IMR-90 (cell line): ENCODE data around the gene HCFC1. TPM values are rescaled to one million over a fixed set of nuclear protein-coding genes. Genes with fewer than 3 reads are reported as not detected.

Experiments used
- ATAC-seq: fragments of 200-7000 bp; cut with Tn5 transposase; 2 replicates; pipeline ENCODE4 v1.9.1; 2020; ENCODE audit warnings: low read depth, mild to moderate bottlenecking, moderate library complexity
- BruUV-seq: library from RNA; stranded (reverse); fragments of 400-500 nt; replicated peaks from 2 replicates; lab custom pipeline; 2021; lab: Mats Ljungman, UMichigan
- CTCF ChIA-PET: fragments of 300-600 bp; formaldehyde crosslinking; extraction: SDS; loops from one replicate; lab custom pipeline; 2021; ENCODE audit warnings: antibody characterized with exemption; lab: Yijun Ruan, JAX
- POLR2A ChIA-PET: fragments of 300-600 bp; sonication (Branson Sonifier 250); formaldehyde crosslinking; loops from one replicate; lab custom pipeline; 2022; ENCODE audit warnings: antibody characterized with exemption; ENCODE audit not compliant: unreplicated experiment; lab: Charles Lee
- DNase-seq: peaks from one replicate; pipeline ENCODE4 v3.0.0; 2013
- H2AFZ ChIP-seq: replicated peaks from 2 replicates; pipeline ENCODE3; 2013; ENCODE audit warnings: low read length, mild to moderate bottlenecking; ENCODE audit not compliant: poor library complexity
- H2AK5ac ChIP-seq: 2 replicates; pipeline ENCODE4 v1.6.1; 2013; ENCODE audit warnings: low read depth, low read length, inconsistent platforms
- H2AK9ac ChIP-seq: replicated peaks from 2 replicates; pipeline ENCODE3; 2013; ENCODE audit warnings: mild to moderate bottlenecking, low read depth, low read length, moderate library complexity; ENCODE audit not compliant: poor library complexity
- H2BK120ac ChIP-seq: 2 replicates; pipeline ENCODE4 v1.6.1; 2013; ENCODE audit warnings: low read depth, low read length, inconsistent platforms
- H2BK15ac ChIP-seq: 3 replicates; pipeline ENCODE4 v1.6.1; 2013; ENCODE audit warnings: low read depth, low read length, inconsistent platforms
- H2BK20ac ChIP-seq: 2 replicates; pipeline ENCODE4 v1.6.1; 2013; ENCODE audit warnings: low read depth, mild to moderate bottlenecking, inconsistent platforms, low read length, moderate library complexity
- H2BK5ac ChIP-seq: 2 replicates; pipeline ENCODE4 v1.6.1; 2013; ENCODE audit warnings: mild to moderate bottlenecking, low read depth, low read length, inconsistent platforms; ENCODE audit not compliant: poor library complexity, severe bottlenecking
- H3K14ac ChIP-seq: replicated peaks from 2 replicates; pipeline ENCODE4 v1.6.1; 2013; ENCODE audit warnings: low read depth, low read length, inconsistent platforms
- H3K18ac ChIP-seq: 2 replicates; pipeline ENCODE4 v1.6.1; 2013; ENCODE audit warnings: low read depth, low read length, control low read depth
- H3K23ac ChIP-seq: 2 replicates; pipeline ENCODE4 v1.6.1; 2013; ENCODE audit warnings: low read depth, low read length, inconsistent platforms
- H3K27ac ChIP-seq: 2 replicates; pipeline ENCODE4 v1.5.1; 2013; ENCODE audit warnings: mild to moderate bottlenecking, control low read depth, low read length; ENCODE audit not compliant: insufficient read depth
- H3K27me3 ChIP-seq: 2 replicates; pipeline ENCODE4 v1.6.1; 2013; ENCODE audit warnings: low read length; ENCODE audit not compliant: control insufficient read depth, insufficient read depth
- H3K36me3 ChIP-seq: 2 replicates; pipeline ENCODE4 v1.6.1; 2013; ENCODE audit warnings: low read length, mixed read lengths; ENCODE audit not compliant: control insufficient read depth, insufficient read depth
- H3K4ac ChIP-seq: 2 replicates; pipeline ENCODE4 v1.6.1; 2013; ENCODE audit warnings: low read depth, low read length, inconsistent platforms
- H3K4me1 ChIP-seq: 2 replicates; pipeline ENCODE4 v1.6.1; 2013; ENCODE audit warnings: low read length, mixed read lengths; ENCODE audit not compliant: control insufficient read depth, insufficient read depth
- H3K4me2 ChIP-seq: 2 replicates; pipeline ENCODE4 v1.6.1; 2013; ENCODE audit warnings: low read depth, mild to moderate bottlenecking, control low read depth, low read length, moderate library complexity
- H3K4me3 ChIP-seq: 2 replicates; pipeline ENCODE4 v1.5.1; 2013; ENCODE audit warnings: low read depth, mild to moderate bottlenecking, control low read depth, low read length, moderate library complexity; ENCODE audit not compliant: insufficient read depth
- H3K56ac ChIP-seq: 2 replicates; pipeline ENCODE4 v1.6.1; 2013; ENCODE audit warnings: low read length, inconsistent platforms; ENCODE audit not compliant: insufficient read depth; ENCODE audit errors: extremely low read depth
- H3K79me1 ChIP-seq, 2 experiments: 2 replicates each; pipeline ENCODE4 v1.6.1; 2013; ENCODE audit warnings: low read length in 2 of 2, inconsistent platforms in 1 of 2, low read depth in 1 of 2
- H3K9ac ChIP-seq: 2 replicates; pipeline ENCODE4 v1.6.1; 2013; ENCODE audit warnings: low read depth, low read length, control low read depth
- H3K9me1 ChIP-seq: 2 replicates; pipeline ENCODE4 v1.6.1; 2013; ENCODE audit warnings: low read length, inconsistent platforms; ENCODE audit not compliant: insufficient read depth
- H3K9me3 ChIP-seq: 2 replicates; pipeline ENCODE4 v1.6.1; 2013; ENCODE audit warnings: low read length; ENCODE audit not compliant: control insufficient read depth, insufficient read depth
- H4K20me1 ChIP-seq: 2 replicates; pipeline ENCODE4 v1.6.1; 2013; ENCODE audit warnings: low read length, inconsistent platforms; ENCODE audit not compliant: insufficient read depth
- H4K5ac ChIP-seq: 2 replicates; pipeline ENCODE4 v1.6.1; 2013; ENCODE audit warnings: mild to moderate bottlenecking, low read depth, low read length, control low read depth
- H4K8ac ChIP-seq, 2 experiments: 2 replicates each; pipeline ENCODE4 v1.6.1; 2013; ENCODE audit warnings: low read depth in 2 of 2, low read length in 2 of 2, control low read depth in 1 of 2, inconsistent platforms in 1 of 2
- H4K91ac ChIP-seq: 2 replicates; pipeline ENCODE4 v1.6.1; 2013; ENCODE audit warnings: low read depth, low read length, inconsistent platforms; ENCODE audit not compliant: insufficient read depth
- BHLHE40 ChIP-seq: fragments of 150-350 bp; IDR thresholded peaks from 2 replicates; pipeline ENCODE4 v1.6.1; 2016; ENCODE audit warnings: mild to moderate bottlenecking, low read depth, low read length
- CEBPB ChIP-seq: IDR thresholded peaks from 2 replicates; pipeline ENCODE4 v1.6.1; 2012; ENCODE audit warnings: low read depth, low read length, improper control_type of control experiment
- CHD1 ChIP-seq: IDR thresholded peaks from 2 replicates; pipeline ENCODE4 v1.6.1; 2012; ENCODE audit warnings: low read depth, low read length, improper control_type of control experiment
- FOS ChIP-seq: fragments of 150-350 bp; IDR thresholded peaks from 2 replicates; pipeline ENCODE4 v1.6.1; 2016; ENCODE audit warnings: low read depth, low read length
- MAFK ChIP-seq: IDR thresholded peaks from 2 replicates; pipeline ENCODE4 v1.6.1; 2012; ENCODE audit warnings: low read depth, low read length, improper control_type of control experiment
- MAZ ChIP-seq: IDR thresholded peaks from 2 replicates; pipeline ENCODE4 v1.6.1; 2012; ENCODE audit warnings: low read depth, mild to moderate bottlenecking, low read length, improper control_type of control experiment, moderate library complexity, borderline replicate concordance
- MXI1 ChIP-seq: IDR thresholded peaks from 2 replicates; pipeline ENCODE4 v1.6.1; 2012; ENCODE audit warnings: low read depth, mild to moderate bottlenecking, low read length, moderate library complexity, borderline replicate concordance
- NFE2L2 ChIP-seq: fragments of 150-350 bp; IDR thresholded peaks from 2 replicates; pipeline ENCODE4 v1.6.1; 2016; ENCODE audit warnings: low read depth, mild to moderate bottlenecking, low read length
- POLR2A ChIP-seq: IDR thresholded peaks from 2 replicates; pipeline ENCODE4 v1.6.1; 2012; ENCODE audit warnings: mild to moderate bottlenecking, low read depth, low read length
- RAD21 ChIP-seq: IDR thresholded peaks from 2 replicates; pipeline ENCODE4 v1.6.1; 2012; ENCODE audit warnings: low read length, improper control_type of control experiment
- RCOR1 ChIP-seq: IDR thresholded peaks from 2 replicates; pipeline ENCODE4 v1.6.1; 2012; ENCODE audit warnings: mild to moderate bottlenecking, low read length, improper control_type of control experiment; ENCODE audit not compliant: insufficient replicate concordance
- RFX5 ChIP-seq: IDR thresholded peaks from 2 replicates; pipeline ENCODE4 v1.8.0; 2012; ENCODE audit warnings: low read depth, mild to moderate bottlenecking, low read length, moderate library complexity
- SMC3 ChIP-seq: fragments of 150-350 bp; IDR thresholded peaks from 2 replicates; pipeline ENCODE4 v1.6.1; 2016; ENCODE audit warnings: low read depth, mild to moderate bottlenecking, antibody characterized with exemption, low read length, moderate library complexity
- whole genome bisulfite sequencing, 2 experiments: methylation state at CpG; one replicate each; pipeline versions ENCODE4 v1.1.5 to v1.1.7; 2013; ENCODE audit warnings: missing lambda C conversion rate in 2 of 2; ENCODE audit not compliant: insufficient read length in 1 of 2; ENCODE audit errors: extremely low coverage in 2 of 2; 5-methylcytosine and 5-hydroxymethylcytosine counted together
- dilution Hi-C: fragments of 300-500 bp; cut with HindIII; formaldehyde crosslinking; loops from one replicate; pipeline ENCODE4 v1.14.3; 2018; ENCODE audit warnings: low sequenced_read_pairs; ENCODE audit not compliant: unreplicated experiment
- in situ Hi-C: fragments of 300-500 bp; cut with MboI; formaldehyde crosslinking; loops from 3 replicates; pipeline ENCODE4 v1.14.3; 2019; ENCODE audit warnings: low sequenced_read_pairs, inconsistent platforms, mixed read lengths
- intact Hi-C: fragments of 100-400 bp; cut with micrococcal nuclease; formaldehyde crosslinking; loops from 2 replicates; pipeline ENCODE4 v1.10.0; 2022
- polyA plus RNA-seq, 3 experiments: library from polyadenylated mRNA; depleted of rRNA; stranded (reverse); fragments of >200 nt; gene quantifications; 2 replicates each; pipeline ENCODE4 v1.2.3, GENCODE V29; 2012; ENCODE audit warnings: low replicate concordance in 1 of 3
- total RNA-seq: library from RNA; depleted of rRNA; stranded (reverse); fragments of >200 nt; gene quantifications from 2 replicates; pipeline ENCODE4 v1.2.3, GENCODE V29; 2012
- TF ChIP-seq, protein P1 (sequence below): fragments of 150-350 bp; IDR thresholded peaks from 2 replicates; pipeline ENCODE4 v1.6.1; 2017; ENCODE audit warnings: mild to moderate bottlenecking, antibody characterized with exemption, low read length, low read depth
- TF ChIP-seq, protein P2 (sequence below): conservative IDR thresholded peaks from 2 replicates; pipeline ENCODE4 v1.5.1; 2012; ENCODE audit warnings: mild to moderate bottlenecking, low read depth, low read length, improper control_type of control experiment
- TF ChIP-seq, protein P3 (sequence below): fragments of 150-350 bp; IDR thresholded peaks from 2 replicates; pipeline ENCODE4 v1.6.1; 2016; ENCODE audit warnings: low read depth, mild to moderate bottlenecking, low read length, moderate library complexity, borderline replicate concordance

HCFC1 gene
- total and polyA plus RNA-seq, 2 of the 4 experiments (the other 2 are of a cell fraction) = 3.2 to 17.6 TPM

DNA sequence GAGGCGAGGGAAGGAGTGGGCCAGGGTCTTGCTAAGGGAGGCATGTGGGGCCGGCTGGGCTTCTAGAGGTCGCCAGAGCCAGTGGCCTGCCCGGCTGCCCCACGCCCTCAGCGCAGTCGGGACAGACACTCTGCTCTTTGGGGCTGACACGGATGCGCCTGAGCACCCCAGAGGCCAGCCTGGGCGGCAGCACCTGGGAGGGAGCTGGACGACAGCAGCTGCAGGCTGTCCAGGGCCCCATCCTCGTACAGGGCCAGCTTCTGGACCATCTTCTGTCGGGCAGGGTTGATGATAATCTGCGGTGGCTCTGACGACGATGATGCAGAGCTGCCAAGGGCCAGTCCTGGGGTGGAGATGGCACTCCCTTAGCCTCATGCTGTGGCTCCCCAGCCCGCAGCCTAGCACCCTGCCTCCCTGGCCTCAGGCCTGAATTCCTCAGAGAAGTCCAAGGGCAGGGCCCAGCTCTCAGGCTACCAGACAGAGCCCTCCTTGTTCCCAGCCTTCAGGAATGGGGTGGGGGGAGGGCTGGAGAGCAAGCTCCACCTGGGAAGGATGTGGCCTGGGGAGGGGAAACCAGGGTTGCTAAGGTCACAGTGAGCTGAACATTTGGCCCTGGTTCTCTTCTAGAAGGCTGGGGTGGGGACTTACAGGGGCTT is 40.8 kb upstream of the HCFC1 start:
- POLR2A ChIA-PET = no interaction called here
- Histone ChIP-seq H3K14ac (no peak overlapping the region), H2BK120ac (no peak overlapping the region), H2AK5ac (no peak overlapping the region), H2BK5ac (no peak overlapping the region), H3K4me3 (no peak overlapping the region), H4K5ac (no peak overlapping the region), H4K20me1 (no peaks in the 10 kb centered on the region), H3K56ac (no peak overlapping the region), H2BK20ac (no peak overlapping the region), H2AFZ (no peak overlapping the region), H3K27ac (no peak overlapping the region), H3K4me1 (no peaks in the 10 kb centered on the region), H3K9ac (no peak overlapping the region), H2AK9ac (no peak overlapping the region), H3K4ac (no peak overlapping the region), H4K91ac (no peak overlapping the region), H3K18ac (no peak overlapping the region), H3K23ac (no peak overlapping the region), H4K8ac (no peak overlapping the region), H3K9me1 (no peaks in the 10 kb centered on the region), H3K36me3 (peaks cover 21% of the 10 kb centered on the region), H3K4me2 (no peak overlapping the region), H3K9me3 (no peaks in the 10 kb centered on the region), H2BK15ac (no peak overlapping the region), H3K79me1 (peaks cover 0 to 3% of the 10 kb centered on the region in 2 experiments; a peak in 2 of 4 replicates), H3K27me3 (no peaks in the 10 kb centered on the region)
- WGBS, 2 experiments = 82% methylated on average over 13 of the region's 17 CpGs; no CpG with 5 or more reads in 1 of the 2 experiments
- intact Hi-C loops (no loop called here), dilution Hi-C loops (no loop called here), in situ Hi-C loops (no loop called here)
- BruUV-seq = no TSS peak
- DNase-seq (no peak), ATAC-seq (no peak)
- no peak for TF ChIP-seq NFE2L2
- TF ChIP-seq, protein P1, sequence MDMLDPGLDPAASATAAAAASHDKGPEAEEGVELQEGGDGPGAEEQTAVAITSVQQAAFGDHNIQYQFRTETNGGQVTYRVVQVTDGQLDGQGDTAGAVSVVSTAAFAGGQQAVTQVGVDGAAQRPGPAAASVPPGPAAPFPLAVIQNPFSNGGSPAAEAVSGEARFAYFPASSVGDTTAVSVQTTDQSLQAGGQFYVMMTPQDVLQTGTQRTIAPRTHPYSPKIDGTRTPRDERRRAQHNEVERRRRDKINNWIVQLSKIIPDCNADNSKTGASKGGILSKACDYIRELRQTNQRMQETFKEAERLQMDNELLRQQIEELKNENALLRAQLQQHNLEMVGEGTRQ = no peak
- TF ChIP-seq RFX5 = no peak
- no peak for TF ChIP-seq POLR2A
- no peak for TF ChIP-seq RCOR1
- TF ChIP-seq RAD21 = no peak
- TF ChIP-seq BHLHE40 = no peak
- TF ChIP-seq MXI1 = no peak
- TF ChIP-seq, protein P2, sequence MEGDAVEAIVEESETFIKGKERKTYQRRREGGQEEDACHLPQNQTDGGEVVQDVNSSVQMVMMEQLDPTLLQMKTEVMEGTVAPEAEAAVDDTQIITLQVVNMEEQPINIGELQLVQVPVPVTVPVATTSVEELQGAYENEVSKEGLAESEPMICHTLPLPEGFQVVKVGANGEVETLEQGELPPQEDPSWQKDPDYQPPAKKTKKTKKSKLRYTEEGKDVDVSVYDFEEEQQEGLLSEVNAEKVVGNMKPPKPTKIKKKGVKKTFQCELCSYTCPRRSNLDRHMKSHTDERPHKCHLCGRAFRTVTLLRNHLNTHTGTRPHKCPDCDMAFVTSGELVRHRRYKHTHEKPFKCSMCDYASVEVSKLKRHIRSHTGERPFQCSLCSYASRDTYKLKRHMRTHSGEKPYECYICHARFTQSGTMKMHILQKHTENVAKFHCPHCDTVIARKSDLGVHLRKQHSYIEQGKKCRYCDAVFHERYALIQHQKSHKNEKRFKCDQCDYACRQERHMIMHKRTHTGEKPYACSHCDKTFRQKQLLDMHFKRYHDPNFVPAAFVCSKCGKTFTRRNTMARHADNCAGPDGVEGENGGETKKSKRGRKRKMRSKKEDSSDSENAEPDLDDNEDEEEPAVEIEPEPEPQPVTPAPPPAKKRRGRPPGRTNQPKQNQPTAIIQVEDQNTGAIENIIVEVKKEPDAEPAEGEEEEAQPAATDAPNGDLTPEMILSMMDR = no peak
- TF ChIP-seq SMC3 = no peak
- TF ChIP-seq FOS = no peak
- TF ChIP-seq MAZ = no peak
- TF ChIP-seq, protein P3, sequence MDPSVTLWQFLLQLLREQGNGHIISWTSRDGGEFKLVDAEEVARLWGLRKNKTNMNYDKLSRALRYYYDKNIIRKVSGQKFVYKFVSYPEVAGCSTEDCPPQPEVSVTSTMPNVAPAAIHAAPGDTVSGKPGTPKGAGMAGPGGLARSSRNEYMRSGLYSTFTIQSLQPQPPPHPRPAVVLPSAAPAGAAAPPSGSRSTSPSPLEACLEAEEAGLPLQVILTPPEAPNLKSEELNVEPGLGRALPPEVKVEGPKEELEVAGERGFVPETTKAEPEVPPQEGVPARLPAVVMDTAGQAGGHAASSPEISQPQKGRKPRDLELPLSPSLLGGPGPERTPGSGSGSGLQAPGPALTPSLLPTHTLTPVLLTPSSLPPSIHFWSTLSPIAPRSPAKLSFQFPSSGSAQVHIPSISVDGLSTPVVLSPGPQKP = no peak
- TF ChIP-seq MAFK = no peak
- TF ChIP-seq CEBPB = no peak
- TF ChIP-seq CHD1 = no peak
- CTCF ChIA-PET = no interaction called here
